Mesenchymal stem cell (in vitro differentiated cells and primary cell): ENCODE results near the gene MDFI.
A peak's percentile ranks its signal among the peaks of the same experiment; 100 is the strongest.

ENCODE experiments used
- DNase-seq: peaks from one replicate; pipeline ENCODE4 v3.0.0-alpha.2; 2013
- H2AFZ ChIP-seq: one replicate; pipeline ENCODE4 v1.6.1; 2013; ENCODE audit warnings: low read depth, mild to moderate bottlenecking, control low read depth, inconsistent platforms, low read length, moderate library complexity
- H2AK5ac ChIP-seq: 2 replicates; pipeline ENCODE4 v1.6.1; 2013; ENCODE audit warnings: low read length, moderate library complexity, mild to moderate bottlenecking, inconsistent platforms; ENCODE audit not compliant: severe bottlenecking
- H2BK120ac ChIP-seq: one replicate; pipeline ENCODE4 v1.6.1; 2013; ENCODE audit warnings: low read depth, mild to moderate bottlenecking, inconsistent platforms, low read length, moderate library complexity
- H2BK12ac ChIP-seq, 2 experiments: one replicate each; pipeline ENCODE4 v1.6.1; 2013; ENCODE audit warnings: inconsistent platforms in 2 of 2, low read length in 2 of 2, mild to moderate bottlenecking in 2 of 2, moderate library complexity in 2 of 2, control low read depth in 1 of 2
- H2BK15ac ChIP-seq: one replicate; pipeline ENCODE4 v1.6.1; 2013; ENCODE audit warnings: mild to moderate bottlenecking, low read depth, inconsistent platforms; ENCODE audit not compliant: poor library complexity, severe bottlenecking
- H2BK5ac ChIP-seq: 2 replicates; pipeline ENCODE4 v1.6.1; 2013; ENCODE audit warnings: low read depth, mild to moderate bottlenecking, low read length, control low read depth, inconsistent platforms; ENCODE audit not compliant: poor library complexity, severe bottlenecking
- H3K14ac ChIP-seq, 2 experiments: one replicate each; pipeline ENCODE4 v1.6.1; 2013; ENCODE audit warnings: inconsistent platforms in 2 of 2, low read length in 2 of 2, control low read depth in 1 of 2, mild to moderate bottlenecking in 1 of 2, moderate library complexity in 1 of 2
- H3K18ac ChIP-seq, 2 experiments: one replicate each; pipeline ENCODE4 v1.6.1; 2013; ENCODE audit warnings: inconsistent platforms in 2 of 2, low read length in 2 of 2, control low read depth in 1 of 2, low read depth in 1 of 2, mild to moderate bottlenecking in 1 of 2
- H3K23ac ChIP-seq, 2 experiments: one replicate each; pipeline ENCODE4 v1.6.1; 2013; ENCODE audit warnings: inconsistent platforms in 2 of 2, low read length in 2 of 2, mild to moderate bottlenecking in 2 of 2, moderate library complexity in 2 of 2, control low read depth in 1 of 2
- H3K27ac ChIP-seq: 2 replicates; pipeline ENCODE4 v1.5.1; 2013; ENCODE audit warnings: mild to moderate bottlenecking, moderate library complexity, low read length, control low read depth, inconsistent platforms; ENCODE audit not compliant: poor library complexity, severe bottlenecking
- H3K27me3 ChIP-seq, 2 experiments: 2 replicates each; pipeline versions ENCODE4 v1.6.1 to v1.7.0; 2013; ENCODE audit warnings: low read length in 2 of 2, mild to moderate bottlenecking in 2 of 2, moderate library complexity in 2 of 2, control low read depth in 1 of 2, inconsistent platforms in 1 of 2; ENCODE audit not compliant: control insufficient read depth in 1 of 2, insufficient read depth in 1 of 2
- H3K36me3 ChIP-seq, 2 experiments: 2 replicates each; pipeline versions ENCODE4 v1.6.1 to v1.7.0; 2013; ENCODE audit warnings: low read length in 2 of 2, control low read depth in 1 of 2, inconsistent platforms in 1 of 2, low read depth in 1 of 2, mild to moderate bottlenecking in 1 of 2; ENCODE audit not compliant: insufficient read depth in 2 of 2, control insufficient read depth in 1 of 2
- H3K4ac ChIP-seq, 2 experiments: one replicate each; pipeline ENCODE4 v1.6.1; 2013; ENCODE audit warnings: inconsistent platforms in 2 of 2, low read length in 2 of 2, mild to moderate bottlenecking in 2 of 2, moderate library complexity in 2 of 2, control low read depth in 1 of 2, low read depth in 1 of 2
- H3K4me1 ChIP-seq: 2 replicates; pipeline ENCODE4 v1.6.1; 2013; ENCODE audit warnings: low read depth, low read length, control low read depth; ENCODE audit not compliant: control insufficient read depth, insufficient read depth
- H3K4me2 ChIP-seq: 2 replicates; pipeline ENCODE4 v1.6.1; 2013; ENCODE audit warnings: low read length, mild to moderate bottlenecking, inconsistent platforms; ENCODE audit not compliant: poor library complexity, severe bottlenecking
- H3K4me3 ChIP-seq, 2 experiments: 2 replicates each; pipeline versions ENCODE4 v1.5.1 to v1.7.0; 2013; ENCODE audit warnings: low read length in 2 of 2, mild to moderate bottlenecking in 2 of 2, control low read depth in 1 of 2, low read depth in 1 of 2; ENCODE audit not compliant: insufficient read depth in 1 of 2
- H3K79me1 ChIP-seq: replicated peaks from 2 replicates; pipeline ENCODE4 v1.6.1; 2013; ENCODE audit warnings: mild to moderate bottlenecking, control low read depth, low read length, inconsistent platforms; ENCODE audit not compliant: poor library complexity, severe bottlenecking
- H3K9ac ChIP-seq: 2 replicates; pipeline ENCODE4 v1.7.0; 2013; ENCODE audit warnings: mild to moderate bottlenecking, low read length, moderate library complexity
- H3K9me3 ChIP-seq: 2 replicates; pipeline ENCODE4 v1.7.0; 2013; ENCODE audit warnings: mild to moderate bottlenecking, low read length; ENCODE audit not compliant: control insufficient read depth
- H4K8ac ChIP-seq: one replicate; pipeline ENCODE4 v1.6.1; 2013; ENCODE audit warnings: inconsistent platforms, mild to moderate bottlenecking, low read length, moderate library complexity
- H4K91ac ChIP-seq: one replicate; pipeline ENCODE4 v1.6.1; 2013; ENCODE audit warnings: mild to moderate bottlenecking, low read length, inconsistent platforms
- WGBS: methylation state at CpG from one replicate; pipeline ENCODE4 v1.1.7; 2013; ENCODE audit warnings: mixed read lengths; 5-methylcytosine and 5-hydroxymethylcytosine counted together

MDFI gene

GRCh38 chr6:41691426-41692079, 53.3 kb downstream of the MDFI start:
- Histone ChIP-seq H3K23ac (no peak overlapping the region), H2BK12ac (no peak overlapping the region), H3K79me1 (peaks cover 45% of the 10 kb centered on the region), H2AK5ac (no peak overlapping the region), H4K91ac (no peak overlapping the region), H3K4me3 (no peak overlapping the region), H3K18ac (no peak overlapping the region), H3K9ac (no peak overlapping the region), H3K4me1 (peaks cover 41% of the 10 kb centered on the region), H3K4ac (no peak overlapping the region), H3K9me3 (no peaks in the 10 kb centered on the region), H4K8ac (no peak overlapping the region), H2BK120ac (no peak overlapping the region), H3K36me3 (peaks cover 7 to 49% of the 10 kb centered on the region in 2 experiments), H3K27ac (no peak overlapping the region), H3K27me3 (no peaks in the 10 kb centered on the region), H2AFZ (no peak overlapping the region), H3K14ac (no peak overlapping the region), H2BK5ac (no peak overlapping the region), H3K4me2 (no peak overlapping the region), H2BK15ac (no peak overlapping the region)
- WGBS, result 73% methylated on average over 8 of the region's 8 CpGs
- DNase-seq, result no peak

GRCh38 chr6:41692080-41692675, 53.9 kb downstream of the MDFI start:
- H2BK120ac ChIP-seq, result no peak overlapping the region
- no peak overlapping the region for H3K18ac ChIP-seq
- DNase-seq, result no peak
- no peak overlapping the region for H2BK15ac ChIP-seq
- no peak overlapping the region for H3K14ac ChIP-seq
- H3K27ac ChIP-seq, result no peak overlapping the region
- no peak overlapping the region for H4K8ac ChIP-seq
- H3K9me3 ChIP-seq, result no peaks in the 10 kb centered on the region
- no peaks in the 10 kb centered on the region for H3K27me3 ChIP-seq
- no peak overlapping the region for H3K23ac ChIP-seq
- no peak overlapping the region for H2AFZ ChIP-seq
- no peak overlapping the region for H4K91ac ChIP-seq
- H2BK5ac ChIP-seq, result no peak overlapping the region
- H3K4me1 ChIP-seq, result peaks cover 42% of the 10 kb centered on the region
- no peak overlapping the region for H3K4me2 ChIP-seq
- H3K79me1 ChIP-seq, result peaks cover 45% of the 10 kb centered on the region
- H3K4ac ChIP-seq, result no peak overlapping the region
- peak overlapping the region; percentile 47 for H2AK5ac ChIP-seq
- H3K36me3 ChIP-seq, result peaks cover 5 to 44% of the 10 kb centered on the region in 2 experiments
- no peak overlapping the region for H3K4me3 ChIP-seq
- no peak overlapping the region for H3K9ac ChIP-seq
- H2BK12ac ChIP-seq, result no peak overlapping the region

GRCh38 chr6:41692730-41693129, 54.5 kb downstream of the MDFI start:
- no peak overlapping the region for H3K4me3 ChIP-seq
- no peak overlapping the region for H2BK12ac ChIP-seq
- peak overlapping the region; percentile 47 for H2AK5ac ChIP-seq
- no peak overlapping the region for H3K23ac ChIP-seq
- no peaks in the 10 kb centered on the region for H3K9me3 ChIP-seq
- H3K4ac ChIP-seq, result no peak overlapping the region
- no peak for DNase-seq
- no peak overlapping the region for H4K91ac ChIP-seq
- H2BK120ac ChIP-seq, result no peak overlapping the region
- no peak overlapping the region for H2BK5ac ChIP-seq
- H2BK15ac ChIP-seq, result no peak overlapping the region
- H3K79me1 ChIP-seq, result peaks cover 44% of the 10 kb centered on the region
- no peaks in the 10 kb centered on the region for H3K27me3 ChIP-seq
- peaks cover 4 to 38% of the 10 kb centered on the region in 2 experiments for H3K36me3 ChIP-seq
- WGBS, result 91% methylated on average over 2 of the region's 2 CpGs
- no peak overlapping the region for H3K27ac ChIP-seq
- no peak overlapping the region for H3K4me2 ChIP-seq
- no peak overlapping the region for H4K8ac ChIP-seq
- H3K4me1 ChIP-seq, result peaks cover 42% of the 10 kb centered on the region
- no peak overlapping the region for H3K18ac ChIP-seq
- H3K14ac ChIP-seq, result no peak overlapping the region
- H2AFZ ChIP-seq, result no peak overlapping the region
- no peak overlapping the region for H3K9ac ChIP-seq

- no peak overlapping the region for H3K4ac ChIP-seq
- H4K8ac ChIP-seq, result no peak overlapping the region
- peak overlapping the region in 1 of 2 experiments; percentile 71 for H3K14ac ChIP-seq
- H2BK12ac ChIP-seq, result peak overlapping the region in 1 of 2 experiments; percentile 21
- peaks cover 42% of the 10 kb centered on the region for H3K79me1 ChIP-seq
- DNase-seq, result no peak
- H2BK120ac ChIP-seq, result no peak overlapping the region
- no peak overlapping the region for H3K18ac ChIP-seq
- H3K27ac ChIP-seq, result no peak overlapping the region
- H3K27me3 ChIP-seq, result no peaks in the 10 kb centered on the region
- H2BK15ac ChIP-seq, result no peak overlapping the region
- no peak overlapping the region for H3K4me2 ChIP-seq
- peaks cover 42% of the 10 kb centered on the region for H3K4me1 ChIP-seq
- no peak overlapping the region for H2AFZ ChIP-seq
- no peak overlapping the region for H4K91ac ChIP-seq
- H3K4me3 ChIP-seq, result no peak overlapping the region
- no peak overlapping the region for H2BK5ac ChIP-seq
- no peak overlapping the region for H3K23ac ChIP-seq
- H3K36me3 ChIP-seq, result peaks cover 4 to 30% of the 10 kb centered on the region in 2 experiments
- H3K9ac ChIP-seq, result no peak overlapping the region
- WGBS, result 92% methylated on average over 10 of the region's 10 CpGs
- H3K9me3 ChIP-seq, result no peaks in the 10 kb centered on the region
- H2AK5ac ChIP-seq, result peak overlapping the region; percentile 21
These were observed 55.3 kb downstream of the MDFI start for GRCh38 chr6:41693281-41694240.
